K562 (cell line): Measurements from ENCODE around the gene TSTD1. TPM values are rescaled to one million over a fixed set of nuclear protein-coding genes. Genes with fewer than 3 reads are reported as not detected.

ENCODE experiments used
- ELF2 ChIP-seq: fragments of 250-450 bp; sonication (Bioruptor Pico); IDR thresholded peaks from 2 replicates; pipeline ENCODE4 v1.5.0; 2021; ENCODE audit warnings: mild to moderate bottlenecking
- FIP1L1 ChIP-seq: fragments of 200-400 bp; formaldehyde crosslinking; IDR thresholded peaks from 2 replicates; pipeline ENCODE4 v1.6.1; 2018; ENCODE audit warnings: mild to moderate bottlenecking, low read depth, low read length; ENCODE audit not compliant: poor library complexity, severe bottlenecking
- HES1 ChIP-seq: fragments of 450-650 bp; IDR thresholded peaks from 2 replicates; pipeline ENCODE4 v1.6.1; 2016; ENCODE audit warnings: low read depth, mild to moderate bottlenecking, moderate library complexity
- ILF3 ChIP-seq: fragments of 450-650 bp; IDR thresholded peaks from 2 replicates; pipeline ENCODE4 v1.6.1; 2018; ENCODE audit warnings: antibody characterized with exemption, mild to moderate bottlenecking, moderate library complexity, borderline replicate concordance
- KLF6 ChIP-seq: fragments of 250-450 bp; sonication (Bioruptor Pico); IDR thresholded peaks from 2 replicates; pipeline ENCODE4 v1.4.0; 2020; ENCODE audit warnings: mild to moderate bottlenecking, moderate library complexity, borderline replicate concordance
- MAFK ChIP-seq: IDR thresholded peaks from 2 replicates; pipeline ENCODE4 v1.6.1; 2011; ENCODE audit warnings: low read length, improper control_type of control experiment
- SP2 ChIP-seq: IDR thresholded peaks from 2 replicates; pipeline ENCODE4 v1.6.1; 2011; ENCODE audit warnings: mild to moderate bottlenecking, low read depth, low read length, moderate library complexity; ENCODE audit not compliant: poor library complexity, severe bottlenecking; ENCODE audit errors: extremely low read depth
- TEAD2 ChIP-seq: fragments of 450-650 bp; IDR thresholded peaks from 2 replicates; pipeline ENCODE4 v1.6.1; 2016; ENCODE audit warnings: missing genetic modification characterization, control low read depth, missing compliant biosample characterization
- THRAP3 ChIP-seq: fragments of 450-650 bp; IDR thresholded peaks from 2 replicates; pipeline ENCODE4 v1.6.1; 2016; ENCODE audit warnings: mild to moderate bottlenecking, inconsistent platforms, borderline replicate concordance
- XRCC5 ChIP-seq: fragments of 200-400 bp; formaldehyde crosslinking; IDR thresholded peaks from 2 replicates; pipeline ENCODE4 v1.6.1; 2017; ENCODE audit warnings: low read depth, mild to moderate bottlenecking, low read length
- ZBTB11 ChIP-seq, 3 experiments: fragments of 200-800 bp in 1 of 3; fragments of 250-450 bp in 1 of 3; fragments of 450-650 bp in 1 of 3; sonication (Bioruptor Pico) in 1 of 3; sonication (Bioruptor generic) in 1 of 3; formaldehyde crosslinking in 1 of 3; IDR thresholded peaks; 2 replicates each; pipeline versions ENCODE4 v1.6.1 to v1.8.0; 2016 to 2022; ENCODE audit warnings: mild to moderate bottlenecking in 2 of 3, missing genetic modification characterization in 2 of 3, missing compliant biosample characterization in 1 of 3, moderate library complexity in 1 of 3
- ZBTB17 ChIP-seq: fragments of 450-650 bp; formaldehyde crosslinking; IDR thresholded peaks from 2 replicates; pipeline ENCODE4 v1.4.0; 2020; ENCODE audit warnings: mild to moderate bottlenecking
- ZNF316 ChIP-seq: fragments of 450-650 bp; IDR thresholded peaks from 2 replicates; pipeline ENCODE4 v1.6.1; 2016
- ZNF589 ChIP-seq: fragments of 200-800 bp; sonication (Bioruptor generic); IDR thresholded peaks from 2 replicates; pipeline ENCODE4 v1.6.1; 2016; ENCODE audit warnings: low read depth, missing genetic modification characterization, missing compliant biosample characterization
- polyA plus RNA-seq, 8 experiments: library from polyadenylated mRNA; depleted of rRNA in 4 of 8; stranded (reverse) in 5 of 8; unstranded in 3 of 8; fragments of >200 nt; fragmentation: Nextera tagmentation in 2 of 8; fragmentation: Illumina TruSeq in 1 of 8; extraction: Ambion mirVana in 2 of 8; extraction: Trizol in 1 of 8; gene quantifications; 2 replicates each; pipeline versions ENCODE4 v1.2.1 to v1.2.3, GENCODE V29; 2011 to 2014; ENCODE audit warnings: inconsistent platforms in 1 of 8, missing spikeins in 1 of 8
- total RNA-seq, 7 experiments: library from RNA; depleted of rRNA in 6 of 7; stranded (reverse); fragments of >200 nt in 6 of 7; fragmentation: Illumina TruSeq in 2 of 7; extraction: Trizol in 2 of 7; gene quantifications; 2 replicates each; pipeline versions ENCODE4 v1.2.1 to v1.2.3, GENCODE V29; 2011 to 2021; ENCODE audit warnings: low replicate concordance in 1 of 7
- TF ChIP-seq, protein P1 (sequence below): fragments of 450-650 bp; IDR thresholded peaks from 2 replicates; pipeline ENCODE4 v1.6.1; 2018; ENCODE audit not compliant: partially characterized antibody
- TF ChIP-seq, protein P2 (sequence below): IDR thresholded peaks from 2 replicates; pipeline ENCODE4 v1.6.1; 2012; ENCODE audit warnings: low read depth, low read length, improper control_type of control experiment, borderline replicate concordance

Gene TSTD1
- total and polyA plus RNA-seq, 9 of the 15 experiments (the other 6 are each of a cell fraction or from before 2014, with no cell fraction given) = 0.23 to 0.53 TPM; not detected in 7

DNA sequence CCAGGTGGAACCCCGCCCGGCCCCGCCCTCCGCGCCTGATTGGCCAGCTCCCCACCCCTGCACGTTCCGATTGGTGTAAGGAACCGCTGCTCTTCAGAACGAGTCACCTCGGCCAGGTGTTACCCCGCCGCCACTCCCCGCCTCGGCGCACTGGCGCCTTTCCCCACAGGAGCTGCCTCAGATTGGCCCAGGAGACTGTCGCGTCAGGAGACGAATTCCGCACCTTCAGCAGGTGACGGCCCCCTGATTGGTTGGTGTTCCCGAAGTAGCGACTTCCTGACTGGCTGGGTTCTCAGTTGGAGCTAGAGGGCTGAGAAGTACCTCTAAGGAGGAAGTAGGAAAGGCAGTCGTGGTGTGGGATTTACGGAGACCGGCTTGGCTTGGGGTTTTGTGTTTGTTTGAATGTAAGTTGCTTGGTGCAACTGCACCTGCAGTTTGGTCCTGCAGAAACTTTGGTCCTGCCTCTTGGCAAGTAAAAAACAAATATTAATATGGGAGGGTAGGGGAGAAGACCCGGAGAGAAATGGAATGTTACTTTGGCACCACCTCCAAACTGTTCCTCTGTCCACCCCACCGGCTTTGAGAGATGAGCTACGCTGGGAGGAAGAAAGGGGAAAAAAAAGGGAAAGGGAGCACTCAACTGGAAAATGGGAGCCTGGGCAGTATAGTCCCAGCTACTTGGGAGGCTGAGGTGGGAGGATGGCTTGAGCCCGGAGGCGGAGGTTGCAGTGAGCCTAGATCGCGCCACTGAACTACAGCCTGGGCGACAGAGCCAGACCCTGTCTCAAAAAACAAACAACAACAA lies 17.4 kb downstream of the TSTD1 start (continued):
- no peak for TF ChIP-seq HES1
- TF ChIP-seq SP2 = peak; percentile 71
- TF ChIP-seq, protein P1, sequence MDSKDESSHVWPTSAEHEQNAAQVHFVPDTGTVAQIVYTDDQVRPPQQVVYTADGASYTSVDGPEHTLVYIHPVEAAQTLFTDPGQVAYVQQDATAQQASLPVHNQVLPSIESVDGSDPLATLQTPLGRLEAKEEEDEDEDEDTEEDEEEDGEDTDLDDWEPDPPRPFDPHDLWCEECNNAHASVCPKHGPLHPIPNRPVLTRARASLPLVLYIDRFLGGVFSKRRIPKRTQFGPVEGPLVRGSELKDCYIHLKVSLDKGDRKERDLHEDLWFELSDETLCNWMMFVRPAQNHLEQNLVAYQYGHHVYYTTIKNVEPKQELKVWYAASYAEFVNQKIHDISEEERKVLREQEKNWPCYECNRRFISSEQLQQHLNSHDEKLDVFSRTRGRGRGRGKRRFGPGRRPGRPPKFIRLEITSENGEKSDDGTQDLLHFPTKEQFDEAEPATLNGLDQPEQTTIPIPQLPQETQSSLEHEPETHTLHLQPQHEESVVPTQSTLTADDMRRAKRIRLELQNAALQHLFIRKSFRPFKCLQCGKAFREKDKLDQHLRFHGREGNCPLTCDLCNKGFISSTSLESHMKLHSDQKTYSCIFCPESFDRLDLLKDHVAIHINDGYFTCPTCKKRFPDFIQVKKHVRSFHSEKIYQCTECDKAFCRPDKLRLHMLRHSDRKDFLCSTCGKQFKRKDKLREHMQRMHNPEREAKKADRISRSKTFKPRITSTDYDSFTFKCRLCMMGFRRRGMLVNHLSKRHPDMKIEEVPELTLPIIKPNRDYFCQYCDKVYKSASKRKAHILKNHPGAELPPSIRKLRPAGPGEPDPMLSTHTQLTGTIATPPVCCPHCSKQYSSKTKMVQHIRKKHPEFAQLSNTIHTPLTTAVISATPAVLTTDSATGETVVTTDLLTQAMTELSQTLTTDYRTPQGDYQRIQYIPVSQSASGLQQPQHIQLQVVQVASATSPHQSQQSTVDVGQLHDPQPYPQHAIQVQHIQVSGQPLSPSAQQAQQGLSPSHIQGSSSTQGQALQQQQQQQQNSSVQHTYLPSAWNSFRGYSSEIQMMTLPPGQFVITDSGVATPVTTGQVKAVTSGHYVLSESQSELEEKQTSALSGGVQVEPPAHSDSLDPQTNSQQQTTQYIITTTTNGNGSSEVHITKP = peak; percentile 9
- no peak for TF ChIP-seq ILF3
- TF ChIP-seq, protein P2, sequence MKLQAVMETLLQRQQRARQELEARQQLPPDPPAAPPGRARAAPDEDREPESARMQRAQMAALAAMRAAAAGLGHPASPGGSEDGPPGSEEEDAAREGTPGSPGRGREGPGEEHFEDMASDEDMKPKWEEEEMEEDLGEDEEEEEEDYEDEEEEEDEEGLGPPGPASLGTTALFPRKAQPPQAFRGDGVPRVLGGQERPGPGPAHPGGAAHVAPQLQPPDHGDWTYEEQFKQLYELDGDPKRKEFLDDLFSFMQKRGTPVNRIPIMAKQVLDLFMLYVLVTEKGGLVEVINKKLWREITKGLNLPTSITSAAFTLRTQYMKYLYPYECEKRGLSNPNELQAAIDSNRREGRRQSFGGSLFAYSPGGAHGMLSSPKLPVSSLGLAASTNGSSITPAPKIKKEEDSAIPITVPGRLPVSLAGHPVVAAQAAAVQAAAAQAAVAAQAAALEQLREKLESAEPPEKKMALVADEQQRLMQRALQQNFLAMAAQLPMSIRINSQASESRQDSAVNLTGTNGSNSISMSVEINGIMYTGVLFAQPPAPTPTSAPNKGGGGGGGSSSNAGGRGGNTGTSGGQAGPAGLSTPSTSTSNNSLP = no peak
- no peak for TF ChIP-seq TEAD2 (tag)
- no peak for TF ChIP-seq ELF2 (CRISPR knock-in tag)
- TF ChIP-seq ZBTB11 (CRISPR knock-in tag; IDR thresholded peaks at IDR 0.05) = peak in 1 of 3 experiments; percentile 53; a peak in 1 of 6 replicates
- peak; percentile 41; the same call in 1 of the 2 replicates for TF ChIP-seq MAFK
- no peak for TF ChIP-seq ZNF316
- TF ChIP-seq XRCC5 = no peak
- TF ChIP-seq KLF6 (CRISPR knock-in tag) = no peak
- 0 out of 2 replicates have a peak, but pooled peaks have one; percentile 23 for TF ChIP-seq ZNF589 (CRISPR knock-in tag)
- TF ChIP-seq FIP1L1 = no peak
- TF ChIP-seq THRAP3 = peak; percentile 84; the same call in 1 of the 2 replicates
- TF ChIP-seq ZBTB17 = no peak
